SK-N-SH (cell line): ENCODE data around the gene SLC17A9. TPM values are rescaled to one million over a fixed set of nuclear protein-coding genes. Genes with fewer than 3 reads are reported as not detected.

ENCODE experiments used
- CTCF ChIA-PET: fragments of 300-600, 350-600 bp; formaldehyde crosslinking; extraction: SDS; loops from one replicate; lab custom pipeline; 2021; lab: Yijun Ruan, JAX
- POLR2A ChIA-PET: fragments of 350-600 bp; sonication (Branson Sonifier 250); formaldehyde crosslinking; extraction: SDS; loops from one replicate; lab custom pipeline; 2020; ENCODE audit warnings: antibody characterized with exemption, inconsistent platforms; lab: Yijun Ruan, JAX
- DNase-seq: peaks from one replicate; pipeline ENCODE4 v3.0.0; 2012
- H2AFZ ChIP-seq: fragments of 200-600 bp; sonication (generic); 2 replicates; pipeline ENCODE4 v1.8.1; 2016; ENCODE audit warnings: antibody characterized with exemption, mild to moderate bottlenecking, low read depth
- H3F3A ChIP-seq: fragments of 200-600 bp; sonication (generic); replicated peaks from 2 replicates; pipeline ENCODE3; 2016; ENCODE audit warnings: antibody characterized with exemption, mild to moderate bottlenecking; ENCODE audit not compliant: insufficient read depth
- H3K27ac ChIP-seq, 2 experiments: fragments of 200-500 bp in 1 of 2; fragments of 200-600 bp in 1 of 2; sonication (Bioruptor generic) in 1 of 2; sonication (generic), shearing (Covaris generic) in 1 of 2; 2 replicates each; pipeline versions ENCODE4 v1.5.1 to v1.6.1; 2014 to 2016; ENCODE audit warnings: low read depth in 2 of 2, inconsistent platforms in 1 of 2, low read length in 1 of 2, mild to moderate bottlenecking in 1 of 2, mixed read lengths in 1 of 2
- H3K27me3 ChIP-seq: fragments of 200-600 bp; sonication (generic), shearing (Covaris generic); 2 replicates; pipeline ENCODE4 v1.6.1; 2016; ENCODE audit warnings: mixed run types; ENCODE audit not compliant: insufficient read depth
- H3K36me3 ChIP-seq, 2 experiments: fragments of 200-500 bp in 1 of 2; fragments of 200-600 bp in 1 of 2; sonication (Bioruptor generic) in 1 of 2; sonication (generic) in 1 of 2; replicated peaks in 1 of 2; 2 replicates each; pipeline versions ENCODE3 to v1.5.1; 2014 to 2016; ENCODE audit warnings: low read length in 1 of 2, mild to moderate bottlenecking in 1 of 2; ENCODE audit not compliant: insufficient read depth in 2 of 2, control insufficient read depth in 1 of 2
- H3K4me1 ChIP-seq, 2 experiments: fragments of 200-500 bp in 1 of 2; fragments of 200-600 bp in 1 of 2; sonication (Bioruptor generic) in 1 of 2; sonication (generic), shearing (Covaris generic) in 1 of 2; 2 replicates each; pipeline versions ENCODE4 v1.5.1 to v1.6.1; 2014 to 2016; ENCODE audit warnings: low read depth in 1 of 2, low read length in 1 of 2, mixed run types in 1 of 2; ENCODE audit not compliant: insufficient read depth in 2 of 2, control insufficient read depth in 1 of 2
- H3K4me2 ChIP-seq: fragments of 200-600 bp; sonication (generic), shearing (Covaris generic); 2 replicates; pipeline ENCODE4 v1.6.1; 2017; ENCODE audit warnings: mixed run types
- H3K4me3 ChIP-seq, 2 experiments: fragments of 200-500 bp in 1 of 2; fragments of 200-600 bp in 1 of 2; sonication (Bioruptor generic) in 1 of 2; sonication (generic), shearing (Covaris generic) in 1 of 2; 2 replicates each; pipeline versions ENCODE4 v1.5.1 to v1.8.1; 2014 to 2016; ENCODE audit warnings: low read depth in 2 of 2, inconsistent platforms in 1 of 2, low read length in 1 of 2, mild to moderate bottlenecking in 1 of 2, mixed read lengths in 1 of 2, moderate library complexity in 1 of 2
- H3K79me2 ChIP-seq: fragments of 200-600 bp; sonication (generic); 2 replicates; pipeline ENCODE4 v1.8.1; 2017; ENCODE audit warnings: mild to moderate bottlenecking; ENCODE audit not compliant: insufficient read depth
- H3K9ac ChIP-seq: fragments of 200-600 bp; sonication (generic); 2 replicates; pipeline ENCODE4 v1.6.1; 2017; ENCODE audit warnings: mixed run types
- H3K9me2 ChIP-seq: fragments of 200-600 bp; sonication (generic); 2 replicates; pipeline ENCODE4 v1.6.1; 2017; ENCODE audit warnings: mixed run types
- H3K9me3 ChIP-seq: fragments of 200-600 bp; sonication (generic); 2 replicates; pipeline ENCODE4 v1.6.1; 2017; ENCODE audit warnings: mixed run types, mild to moderate bottlenecking, moderate library complexity
- H4K20me1 ChIP-seq: fragments of 200-600 bp; sonication (generic); 2 replicates; pipeline ENCODE4 v1.6.1; 2017; ENCODE audit warnings: mild to moderate bottlenecking, mixed run types; ENCODE audit not compliant: insufficient read depth
- ELF1 ChIP-seq: IDR thresholded peaks from 2 replicates; pipeline ENCODE4 v1.4.0; 2012
- EZH2phosphoT487 ChIP-seq: fragments of 200-600 bp; sonication (generic); IDR thresholded peaks from 2 replicates; pipeline ENCODE4 v1.6.1; 2017; ENCODE audit warnings: low read depth, mixed run types, mild to moderate bottlenecking, antibody characterized with exemption, moderate library complexity, borderline replicate concordance
- GATA2 ChIP-seq: sonication (generic); formaldehyde crosslinking; IDR thresholded peaks from 2 replicates; pipeline ENCODE4 v1.5.0; 2020; ENCODE audit warnings: mild to moderate bottlenecking, missing genetic modification reagents
- IRF3 ChIP-seq: fragments of 150-350 bp; IDR thresholded peaks from 2 replicates; pipeline ENCODE4 v1.6.1; 2016; ENCODE audit warnings: mild to moderate bottlenecking, low read depth, low read length
- JUND ChIP-seq: IDR thresholded peaks from 2 replicates; pipeline ENCODE4 v1.4.0; 2012
- MAX ChIP-seq: IDR thresholded peaks from 2 replicates; pipeline ENCODE4 v1.4.0; 2012; ENCODE audit warnings: low read depth
- MXI1 ChIP-seq: IDR thresholded peaks from 2 replicates; pipeline ENCODE4 v1.6.1; 2012; ENCODE audit warnings: mild to moderate bottlenecking, low read depth, low read length, improper control_type of control experiment
- NRF1 ChIP-seq: IDR thresholded peaks from 2 replicates; pipeline ENCODE4 v1.6.1; 2012; ENCODE audit warnings: low read depth, mild to moderate bottlenecking, low read length
- POLR2AphosphoS5 ChIP-seq: IDR thresholded peaks from 2 replicates; pipeline ENCODE4 v1.6.1; 2012; ENCODE audit warnings: low read depth, low read length
- RAD21 ChIP-seq: IDR thresholded peaks from 2 replicates; pipeline ENCODE4 v1.6.1; 2012; ENCODE audit warnings: mild to moderate bottlenecking, low read length
- RCOR1 ChIP-seq: fragments of 150-350 bp; IDR thresholded peaks from 2 replicates; pipeline ENCODE4 v1.6.1; 2017; ENCODE audit warnings: antibody characterized with exemption, low read length
- REST ChIP-seq: IDR thresholded peaks from 2 replicates; pipeline ENCODE4 v1.6.1; 2012; ENCODE audit warnings: mild to moderate bottlenecking, low read depth, low read length, moderate library complexity
- RXRA ChIP-seq: IDR thresholded peaks from 2 replicates; pipeline ENCODE4 v1.4.0; 2012; ENCODE audit warnings: low read depth, mild to moderate bottlenecking, borderline replicate concordance
- SMC3 ChIP-seq: IDR thresholded peaks from 2 replicates; pipeline ENCODE4 v1.6.1; 2012; ENCODE audit warnings: low read depth, low read length, improper control_type of control experiment
- TAF1 ChIP-seq: IDR thresholded peaks from 2 replicates; pipeline ENCODE4 v1.6.1; 2012; ENCODE audit warnings: low read depth, mild to moderate bottlenecking, low read length, moderate library complexity, borderline replicate concordance
- TCF12 ChIP-seq: IDR thresholded peaks from 2 replicates; pipeline ENCODE4 v1.4.0; 2012
- WGBS: methylation state at CpG from one replicate; pipeline ENCODE4 v1.1.6; 2017; ENCODE audit warnings: low lambda C conversion rate; 5-methylcytosine and 5-hydroxymethylcytosine counted together
- polyA plus RNA-seq, 3 experiments: library from polyadenylated mRNA; depleted of rRNA; stranded (reverse); fragments of >200 nt; gene quantifications; 2 replicates each; pipeline ENCODE4 v1.2.3, GENCODE V29; 2012

The SLC17A9 gene
- polyA plus RNA-seq, 1 of the 3 experiments (the other 2 are of a cell fraction): not detected

DNA sequence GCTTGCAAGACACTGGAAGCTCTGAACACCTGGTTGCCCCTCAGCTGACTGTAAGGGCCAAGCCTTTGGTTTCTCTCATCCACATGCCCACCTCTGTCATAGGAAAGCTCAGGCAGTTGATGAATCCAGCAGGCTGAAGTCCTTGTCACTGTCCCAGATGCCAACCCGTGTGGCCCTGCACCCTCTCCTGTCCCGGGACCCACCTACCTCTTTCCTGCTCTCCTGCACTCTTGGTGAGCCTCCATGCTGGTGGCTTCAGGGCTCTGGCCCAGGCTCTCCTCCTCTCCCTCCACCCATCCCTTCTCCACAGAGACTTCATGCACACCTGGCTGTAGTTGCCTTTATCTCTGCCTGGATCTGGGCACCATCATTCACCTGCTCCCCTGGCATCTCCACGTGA is 18.5 kb upstream of the SLC17A9 start:
- 73% methylated on average over 3 of the region's 3 CpGs for WGBS
- H3K9me3 ChIP-seq: no peaks in the 10 kb centered on the region
- no peak overlapping the region for H3K27ac ChIP-seq
- no peaks in the 10 kb centered on the region for H3K9me2 ChIP-seq
- no peak overlapping the region for H3K4me3 ChIP-seq
- peaks cover 95% of the 10 kb centered on the region for H3K79me2 ChIP-seq
- H3F3A ChIP-seq: peaks cover 16% of the 10 kb centered on the region
- H3K4me2 ChIP-seq: no peak overlapping the region
- H3K9ac ChIP-seq: no peak overlapping the region
- CTCF ChIA-PET: interaction anchor here (1.0 to 5.7 kb wide), 5 partner anchors 8 to 59 kb away, joined by 3 to 50 read pairs (median 11); partner anchors contain the start of gene DIDO1
- DNase-seq: no peak
- TF ChIP-seq EZH2phosphoT487: no peak
- TF ChIP-seq POLR2AphosphoS5: no peak
- no peak for TF ChIP-seq RCOR1
- TF ChIP-seq REST: no peak
- no peak for TF ChIP-seq GATA2 (CRISPR knock-in tag)
- no peak for TF ChIP-seq MAX
- TF ChIP-seq TAF1: no peak
- no peak for TF ChIP-seq TCF12
- TF ChIP-seq, all 33 proteins: peak for 0
- Histone ChIP-seq H2AFZ (no peak overlapping the region), H3K27me3 (no peaks in the 10 kb centered on the region), H3K4me1 (peaks cover 11 to 13% of the 10 kb centered on the region in 2 experiments; a peak in 3 of 4 replicates), H4K20me1 (peaks cover 67% of the 10 kb centered on the region), H3K36me3 (peaks cover 11 to 14% of the 10 kb centered on the region in 2 experiments)
- POLR2A ChIA-PET: no interaction called here

DNA sequence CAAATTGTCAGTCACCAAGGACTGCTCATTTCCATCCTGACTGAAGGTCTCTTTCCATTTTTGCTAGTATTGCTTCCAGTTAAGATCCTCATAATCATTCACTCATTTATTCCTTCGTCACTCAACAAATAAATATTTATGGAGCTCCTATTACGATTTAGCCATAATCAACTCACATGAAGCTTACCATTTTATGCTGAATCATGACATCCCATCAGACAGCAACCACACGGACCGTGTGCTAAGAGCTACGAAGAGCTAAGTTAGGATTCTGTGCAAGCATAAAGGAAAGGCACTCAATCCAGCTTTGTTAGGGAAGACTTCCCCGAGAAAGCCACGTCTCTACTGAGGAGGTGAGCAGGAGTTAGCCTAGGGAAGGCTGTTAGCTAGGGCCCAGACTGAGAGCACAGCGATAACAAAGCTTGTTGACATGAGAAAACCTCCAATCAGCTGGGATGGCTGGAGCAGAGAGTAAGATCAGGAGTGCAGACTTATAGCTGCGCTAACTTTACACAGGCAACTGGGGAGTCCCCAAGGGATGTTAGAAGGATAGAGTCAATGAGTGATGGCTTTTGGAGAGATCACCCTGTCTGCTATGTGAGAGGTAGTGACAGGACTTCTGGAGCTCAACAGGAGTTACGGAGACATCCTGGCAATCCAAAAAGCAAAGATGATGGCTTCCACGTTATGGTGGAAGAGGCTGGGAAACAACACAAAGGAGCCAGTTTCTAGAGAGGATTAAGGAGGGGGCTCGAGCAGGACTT is 17.1 kb upstream of the SLC17A9 start:
- POLR2A ChIA-PET: no interaction called here
- H4K20me1 ChIP-seq: peaks cover 69% of the 10 kb centered on the region
- no peaks in the 10 kb centered on the region for H3K9me3 ChIP-seq
- peak overlapping the region in 1 of 2 experiments; percentile 86; a peak in 1 of 4 replicates for H3K4me3 ChIP-seq
- H3K79me2 ChIP-seq: peaks cover 95% of the 10 kb centered on the region
- DNase-seq: no peak
- H3K9me2 ChIP-seq: no peaks in the 10 kb centered on the region
- H2AFZ ChIP-seq: no peak overlapping the region
- peaks cover 11 to 19% of the 10 kb centered on the region in 2 experiments for H3K36me3 ChIP-seq
- peaks cover 16% of the 10 kb centered on the region for H3F3A ChIP-seq
- TF ChIP-seq EZH2phosphoT487: no peak
- TF ChIP-seq IRF3: no peak
- TF ChIP-seq SMC3: no peak
- no peak for TF ChIP-seq NRF1
- no peak for TF ChIP-seq ELF1
- TF ChIP-seq GATA2 (CRISPR knock-in tag): no peak
- no peak for TF ChIP-seq JUND
- TF ChIP-seq MXI1: no peak
- no peak for TF ChIP-seq RAD21
- TF ChIP-seq RXRA: no peak
- TF ChIP-seq, all 33 proteins: peak for 0
- 93% methylated on average over 12 of the region's 12 CpGs for WGBS
- Histone ChIP-seq H3K27me3 (no peaks in the 10 kb centered on the region), H3K9ac (no peak overlapping the region), H3K4me2 (peak overlapping the region; percentile 70), H3K27ac (no peak overlapping the region), H3K4me1 (peaks cover 11 to 21% of the 10 kb centered on the region in 2 experiments)
- CTCF ChIA-PET: interaction anchor here (0.6 to 5.7 kb wide), 8 partner anchors 10 to 280 kb away, joined by 3 to 50 read pairs (median 4); partner anchors contain the start of gene DIDO1
